ENCODE data around the gene TMEM143.

Gene TMEM143

GRCh38 chr19:48348045-48348444 is 15.7 kb downstream of the TMEM143 start:
- Histone ChIP-seq H3K4me3 (ENCODE audit: low read length) (no peak overlapping the region), H3K9ac (ENCODE audit: low read length) (no peak overlapping the region), H3K27me3 (ENCODE audit: control insufficient read depth, insufficient read depth, low read length) (no peaks in the 10 kb centered on the region), H3K36me3 (ENCODE audit: control insufficient read depth, insufficient read depth, low read length) (no peaks in the 10 kb centered on the region), H3K9me3 (ENCODE audit: control insufficient read depth, low read length) (no peaks in the 10 kb centered on the region), H3K4me1 (ENCODE audit: control insufficient read depth, insufficient read depth, low read length) (no peaks in the 10 kb centered on the region)

- H3K9ac ChIP-seq (ENCODE audit: low read length) = no peak overlapping the region
- no peak overlapping the region for H3K4me3 ChIP-seq (ENCODE audit: low read length)
- no peaks in the 10 kb centered on the region for H3K27me3 ChIP-seq (ENCODE audit: control insufficient read depth, insufficient read depth, low read length)
- no peaks in the 10 kb centered on the region for H3K9me3 ChIP-seq (ENCODE audit: control insufficient read depth, low read length)
- no peaks in the 10 kb centered on the region for H3K36me3 ChIP-seq (ENCODE audit: control insufficient read depth, insufficient read depth, low read length)
- H3K4me1 ChIP-seq (ENCODE audit: control insufficient read depth, insufficient read depth, low read length) = no peaks in the 10 kb centered on the region
Measured at GRCh38 chr19:48346191-48346590, 17.5 kb downstream of the TMEM143 start.

GRCh38 chr19:48344892-48345291 is 18.8 kb downstream of the TMEM143 start:
- Histone ChIP-seq H3K9ac (ENCODE audit: low read length) (no peak overlapping the region), H3K4me1 (ENCODE audit: control insufficient read depth, insufficient read depth, low read length) (no peaks in the 10 kb centered on the region), H3K36me3 (ENCODE audit: control insufficient read depth, insufficient read depth, low read length) (no peaks in the 10 kb centered on the region), H3K27me3 (ENCODE audit: control insufficient read depth, insufficient read depth, low read length) (no peaks in the 10 kb centered on the region), H3K9me3 (ENCODE audit: control insufficient read depth, low read length) (no peaks in the 10 kb centered on the region), H3K4me3 (ENCODE audit: low read length) (no peak overlapping the region)

GRCh38 chr19:48342841-48343540 is 20.7 kb downstream of the TMEM143 start:
- Histone ChIP-seq H3K27me3 (ENCODE audit: control insufficient read depth, insufficient read depth, low read length) (no peaks in the 10 kb centered on the region), H3K9me3 (ENCODE audit: control insufficient read depth, low read length) (no peaks in the 10 kb centered on the region), H3K4me1 (ENCODE audit: control insufficient read depth, insufficient read depth, low read length) (no peaks in the 10 kb centered on the region), H3K9ac (ENCODE audit: low read length) (no peak overlapping the region), H3K4me3 (ENCODE audit: low read length) (no peak overlapping the region), H3K36me3 (ENCODE audit: control insufficient read depth, insufficient read depth, low read length) (no peaks in the 10 kb centered on the region)

- H3K4me3 ChIP-seq (ENCODE audit: low read length) = no peak overlapping the region
- H3K9ac ChIP-seq (ENCODE audit: low read length) = no peak overlapping the region
- no peaks in the 10 kb centered on the region for H3K27me3 ChIP-seq (ENCODE audit: control insufficient read depth, insufficient read depth, low read length)
- no peaks in the 10 kb centered on the region for H3K9me3 ChIP-seq (ENCODE audit: control insufficient read depth, low read length)
- no peaks in the 10 kb centered on the region for H3K4me1 ChIP-seq (ENCODE audit: control insufficient read depth, insufficient read depth, low read length)
- no peaks in the 10 kb centered on the region for H3K36me3 ChIP-seq (ENCODE audit: control insufficient read depth, insufficient read depth, low read length)
Measured at GRCh38 chr19:48342414-48342738, 21.4 kb downstream of the TMEM143 start.

GRCh38 chr19:48341515-48342413 is 22.0 kb downstream of the TMEM143 start:
- no peaks in the 10 kb centered on the region for H3K4me1 ChIP-seq (ENCODE audit: control insufficient read depth, insufficient read depth, low read length)
- H3K36me3 ChIP-seq (ENCODE audit: control insufficient read depth, insufficient read depth, low read length) = no peaks in the 10 kb centered on the region
- no peak overlapping the region for H3K9ac ChIP-seq (ENCODE audit: low read length)
- H3K4me3 ChIP-seq (ENCODE audit: low read length) = no peak overlapping the region
- no peaks in the 10 kb centered on the region for H3K9me3 ChIP-seq (ENCODE audit: control insufficient read depth, low read length)
- H3K27me3 ChIP-seq (ENCODE audit: control insufficient read depth, insufficient read depth, low read length) = no peaks in the 10 kb centered on the region

- no peak overlapping the region for H3K9ac ChIP-seq (ENCODE audit: low read length)
- H3K4me1 ChIP-seq (ENCODE audit: control insufficient read depth, insufficient read depth, low read length) = no peaks in the 10 kb centered on the region
- H3K9me3 ChIP-seq (ENCODE audit: control insufficient read depth, low read length) = no peaks in the 10 kb centered on the region
- H3K36me3 ChIP-seq (ENCODE audit: control insufficient read depth, insufficient read depth, low read length) = no peaks in the 10 kb centered on the region
- no peak overlapping the region for H3K4me3 ChIP-seq (ENCODE audit: low read length)
- no peaks in the 10 kb centered on the region for H3K27me3 ChIP-seq (ENCODE audit: control insufficient read depth, insufficient read depth, low read length)
Measured at GRCh38 chr19:48340995-48341394, 22.7 kb downstream of the TMEM143 start.

- H3K27me3 ChIP-seq (ENCODE audit: control insufficient read depth, insufficient read depth, low read length) = no peaks in the 10 kb centered on the region
- H3K4me3 ChIP-seq (ENCODE audit: low read length) = no peak overlapping the region
- H3K36me3 ChIP-seq (ENCODE audit: control insufficient read depth, insufficient read depth, low read length) = no peaks in the 10 kb centered on the region
- no peak overlapping the region for H3K9ac ChIP-seq (ENCODE audit: low read length)
- no peaks in the 10 kb centered on the region for H3K4me1 ChIP-seq (ENCODE audit: control insufficient read depth, insufficient read depth, low read length)
- no peaks in the 10 kb centered on the region for H3K9me3 ChIP-seq (ENCODE audit: control insufficient read depth, low read length)
Measured at GRCh38 chr19:48338802-48339503, 24.8 kb downstream of the TMEM143 start.

GRCh38 chr19:48338253-48338755 is 25.4 kb downstream of the TMEM143 start:
- H3K9ac ChIP-seq (ENCODE audit: low read length) = no peak overlapping the region
- H3K9me3 ChIP-seq (ENCODE audit: control insufficient read depth, low read length) = no peaks in the 10 kb centered on the region
- no peaks in the 10 kb centered on the region for H3K36me3 ChIP-seq (ENCODE audit: control insufficient read depth, insufficient read depth, low read length)
- H3K4me3 ChIP-seq (ENCODE audit: low read length) = no peak overlapping the region
- H3K4me1 ChIP-seq (ENCODE audit: control insufficient read depth, insufficient read depth, low read length) = peaks cover 3% of the 10 kb centered on the region
- no peaks in the 10 kb centered on the region for H3K27me3 ChIP-seq (ENCODE audit: control insufficient read depth, insufficient read depth, low read length)

- peak overlapping the region; percentile 33 for H3K4me3 ChIP-seq (ENCODE audit: low read length)
- peaks cover 26% of the 10 kb centered on the region for H3K4me1 ChIP-seq (ENCODE audit: control insufficient read depth, insufficient read depth, low read length)
- no peaks in the 10 kb centered on the region for H3K27me3 ChIP-seq (ENCODE audit: control insufficient read depth, insufficient read depth, low read length)
- H3K9me3 ChIP-seq (ENCODE audit: control insufficient read depth, low read length) = no peaks in the 10 kb centered on the region
- H3K36me3 ChIP-seq (ENCODE audit: control insufficient read depth, insufficient read depth, low read length) = no peaks in the 10 kb centered on the region
- peak overlapping the region; percentile 63 for H3K9ac ChIP-seq (ENCODE audit: low read length)
Measured at GRCh38 chr19:48333467-48334384, 30.0 kb downstream of the TMEM143 start.

GRCh38 chr19:48332662-48333466 is 30.9 kb downstream of the TMEM143 start:
- Histone ChIP-seq H3K27me3 (ENCODE audit: control insufficient read depth, insufficient read depth, low read length) (no peaks in the 10 kb centered on the region), H3K4me1 (ENCODE audit: control insufficient read depth, insufficient read depth, low read length) (peaks cover 26% of the 10 kb centered on the region), H3K9ac (ENCODE audit: low read length) (peak overlapping the region; percentile 63), H3K4me3 (ENCODE audit: low read length) (peak overlapping the region; percentile 33), H3K9me3 (ENCODE audit: control insufficient read depth, low read length) (no peaks in the 10 kb centered on the region), H3K36me3 (ENCODE audit: control insufficient read depth, insufficient read depth, low read length) (no peaks in the 10 kb centered on the region)
